Pancreas (tissue), 10 donors: ENCODE measurements around the gene MAGEB1. TPM values are rescaled to one million over a fixed set of nuclear protein-coding genes. Genes with fewer than 3 reads are reported as not detected.
A peak's percentile ranks its signal among the peaks of the same experiment; 100 is the strongest.

Experiments
- ATAC-seq, 4 donors: fragments of 200-7000 bp; cut with Tn5 transposase; one replicate each; pipeline versions ENCODE4 v1.8.0 to v1.9.1; 2020; ENCODE audit warnings: mild to moderate bottlenecking in 4 of 4, moderate library complexity in 4 of 4
- DNase-seq, 6 donors: peaks; one replicate each; pipeline ENCODE4 v3.0.0-alpha.2; 2020
- FAIRE-seq: peaks from 2 replicates; lab custom pipeline; 2012; peaks lifted over from hg19 to GRCh38; lab: Jason Lieb, UNC
- H3K27ac ChIP-seq, 4 donors: fragments of 200-600 bp; sonication (generic); 1 replicate in 3 of 4; 2 replicates in 1 of 4; pipeline versions ENCODE4 v1.5.0 to v1.8.0; 2020
- H3K27me3 ChIP-seq, 4 donors: fragments of 200-600 bp; one replicate each; pipeline ENCODE4 v1.8.0; 2021
- H3K36me3 ChIP-seq, 3 donors: fragments of 200-600 bp; sonication (generic) in 1 of 3; one replicate each; pipeline versions ENCODE4 v1.5.0 to v1.8.0; 2020 to 2021
- H3K4me1 ChIP-seq, 3 donors: fragments of 200-600 bp; one replicate each; pipeline ENCODE4 v1.8.0; 2021
- H3K4me3 ChIP-seq, 4 donors: fragments of 200-600 bp; sonication (generic) in 2 of 4; one replicate each; pipeline versions ENCODE4 v1.5.0 to v1.8.0; 2020 to 2021
- H3K9me3 ChIP-seq, 4 donors: fragments of 200-600 bp; one replicate each; pipeline ENCODE4 v1.8.0; 2021
- CTCF ChIP-seq, 4 donors: fragments of 200-600 bp; sonication (generic) in 3 of 4; IDR thresholded peaks; one replicate each; pipeline versions ENCODE4 v1.5.0 to v1.8.0; 2021; ENCODE audit warnings: antibody characterized with exemption in 4 of 4
- WGBS, 2 donors: extraction: QIAGEN DNeasy Blood & Tissue Kit; methylation state at CpG; one replicate each; pipeline ENCODE4 v1.1.7; 2013; 5-methylcytosine and 5-hydroxymethylcytosine counted together
- intact Hi-C, 3 donors: fragments of 100-400 bp; cut with DNase I; formaldehyde crosslinking; loops; one replicate each; pipeline versions ENCODE4 v1.11.1 to v1.14.2; 2022
- polyA plus RNA-seq, 2 donors: library from polyadenylated mRNA; stranded (reverse); fragments of 200-250 nt; gene quantifications; one replicate each; pipeline ENCODE4 v1.2.3, GENCODE V29; 2013
- total RNA-seq, 6 donors: library from RNA; stranded (reverse); fragmentation: NEBNext Ultra II Directional in 4 of 6; extraction: Animal tissue kit (Norgen Biotek cat#: 25700) in 4 of 6; gene quantifications; one replicate each; pipeline versions ENCODE4 v1.2.1 to v1.2.4, GENCODE V29; 2021 to 2023
- donor health status: healthy with polysubstance abuse.
- donor health status: DM: no; HTN: no; CAD: no; lungs with moderate emphysema.
- donor health status: DM: no; HTN: no; CAD: no.
- donor health status: control.
- donor health status: control.
- donor health status: Bipolar disorder and iron deficiency.
- donor health status: DM: yes; HTN: yes; CAD: no.
- donor health status: DM: no; HTN: no; CAD: no.
- donor health status: DM: no; HTN: no; CAD: no.
- donor health status: DM: yes; HTN: yes; CAD: no.

MAGEB1 gene
- total and polyA plus RNA-seq, 8 donors = not detected

- 62 to 71% methylated on average over 3 of the region's 3 CpGs for WGBS, 2 donors
- H3K36me3 ChIP-seq = no peaks in the 10 kb centered on the region
- H3K27ac ChIP-seq = no peak overlapping the region
- no peaks in the 10 kb centered on the region for H3K4me1 ChIP-seq
- H3K4me3 ChIP-seq = no peak overlapping the region
- intact Hi-C loops = no loop called here
- FAIRE-seq = peak; percentile 41
- no peaks in the 10 kb centered on the region for H3K9me3 ChIP-seq
- no peak for DNase-seq
- TF ChIP-seq CTCF (IDR thresholded peaks at IDR 0.05) = no peak
- peaks cover 0 to 24% (median 3%) of the 10 kb centered on the region in 4 donors for H3K27me3 ChIP-seq
- ATAC-seq = peak in 3 of 4 donors; percentile 53 to 83 (median 65)
These were observed 36.7 kb downstream of the MAGEB1 start for GRCh38 chrX:30283456-30284200.

GRCh38 chrX:30296408-30297254 is 49.7 kb downstream of the MAGEB1 start:
- peak in 2 of 4 donors; percentile 50 to 53 for ATAC-seq
- WGBS, 2 donors = 27 to 34% methylated on average over 5 of the region's 5 CpGs
- peaks cover 0 to 67% (median 6%) of the 10 kb centered on the region in 4 donors for H3K27me3 ChIP-seq
- intact Hi-C loops = no loop called here
- no peak overlapping the region for H3K4me3 ChIP-seq
- H3K9me3 ChIP-seq = no peaks in the 10 kb centered on the region
- no peak for DNase-seq
- no peak for TF ChIP-seq CTCF (IDR thresholded peaks at IDR 0.05)
- H3K27ac ChIP-seq = no peak overlapping the region
- no peaks in the 10 kb centered on the region for H3K36me3 ChIP-seq
- no peak for FAIRE-seq
- H3K4me1 ChIP-seq = no peaks in the 10 kb centered on the region

GRCh38 chrX:30301208-30301607 is 54.3 kb downstream of the MAGEB1 start:
- no peak for TF ChIP-seq CTCF (IDR thresholded peaks at IDR 0.05)
- H3K27me3 ChIP-seq = peaks cover 0 to 51% (median 10%) of the 10 kb centered on the region in 4 donors
- FAIRE-seq = no peak
- no peaks in the 10 kb centered on the region for H3K36me3 ChIP-seq
- H3K27ac ChIP-seq = no peak overlapping the region
- no peak for DNase-seq
- no peaks in the 10 kb centered on the region for H3K4me1 ChIP-seq
- intact Hi-C loops = no loop called here
- no peaks in the 10 kb centered on the region for H3K9me3 ChIP-seq
- no peak for ATAC-seq
- H3K4me3 ChIP-seq = no peak overlapping the region

Other genes starting within 250 kb of the MAGEB1 start
- not detected for gene MAGEB2, start 31.6 kb upstream of the MAGEB1 start, total RNA-seq
- not detected for gene MAGEB2, start 31.6 kb upstream of the MAGEB1 start, polyA plus RNA-seq
- gene MAGEB3, start 16.5 kb upstream of the MAGEB1 start, total RNA-seq = not detected
- gene MAGEB3, start 16.5 kb upstream of the MAGEB1 start, polyA plus RNA-seq = not detected
- gene MAGEB4, start 5.1 kb upstream of the MAGEB1 start, total RNA-seq = not detected
- gene MAGEB4, start 5.1 kb upstream of the MAGEB1 start, polyA plus RNA-seq = not detected
- gene NR0B1, start 62.2 kb downstream of the MAGEB1 start, total RNA-seq = under 1 TPM; 0.13 to 0.40 (median 0.33) TPM
- 1 to 10 TPM; 2.7 to 6.9 TPM for gene NR0B1, start 62.2 kb downstream of the MAGEB1 start, polyA plus RNA-seq